H9 (cell line): ENCODE data around the gene MYH15. TPM values are rescaled to one million over a fixed set of nuclear protein-coding genes. Genes with fewer than 3 reads are reported as not detected.
A peak's percentile ranks its signal among the peaks of the same experiment; 100 is the strongest.

Experiments used
- DNase-seq: peaks from one replicate; pipeline ENCODE4 v3.0.0-alpha.2; 2017
- H2AFZ ChIP-seq: one replicate; pipeline ENCODE4 v1.6.1; 2013; ENCODE audit warnings: mild to moderate bottlenecking, low read length, control low read depth, moderate library complexity
- H2AK5ac ChIP-seq: 2 replicates; pipeline ENCODE4 v1.6.1; 2013; ENCODE audit warnings: low read length, control low read depth, mixed read lengths; ENCODE audit not compliant: insufficient read length
- H2BK120ac ChIP-seq: one replicate; pipeline ENCODE4 v1.6.1; 2013; ENCODE audit warnings: low read depth, mild to moderate bottlenecking, low read length, control low read depth, inconsistent platforms; ENCODE audit not compliant: poor library complexity, severe bottlenecking
- H2BK12ac ChIP-seq: 2 replicates; pipeline ENCODE4 v1.6.1; 2013; ENCODE audit warnings: low read length, control low read depth, mixed read lengths, low read depth; ENCODE audit not compliant: insufficient read length
- H2BK15ac ChIP-seq: 2 replicates; pipeline ENCODE4 v1.6.1; 2013; ENCODE audit warnings: low read depth, low read length, control low read depth
- H2BK20ac ChIP-seq: one replicate; pipeline ENCODE4 v1.6.1; 2013; ENCODE audit warnings: low read depth, mild to moderate bottlenecking, low read length, control low read depth, inconsistent platforms; ENCODE audit not compliant: poor library complexity, severe bottlenecking
- H2BK5ac ChIP-seq: 2 replicates; pipeline ENCODE4 v1.6.1; 2013; ENCODE audit warnings: low read length, control low read depth, mixed read lengths; ENCODE audit not compliant: insufficient read length
- H3K14ac ChIP-seq: 2 replicates; pipeline ENCODE4 v1.6.1; 2013; ENCODE audit warnings: low read length, control low read depth; ENCODE audit not compliant: insufficient read depth
- H3K18ac ChIP-seq: 2 replicates; pipeline ENCODE4 v1.6.1; 2013; ENCODE audit warnings: low read depth, mild to moderate bottlenecking, mixed read lengths, low read length, control low read depth; ENCODE audit not compliant: insufficient read length
- H3K23ac ChIP-seq: 2 replicates; pipeline ENCODE4 v1.6.1; 2013; ENCODE audit warnings: low read length, control low read depth, mixed read lengths, low read depth; ENCODE audit not compliant: insufficient read length
- H3K23me2 ChIP-seq: 2 replicates; pipeline ENCODE4 v1.6.1; 2013; ENCODE audit warnings: low read depth, mild to moderate bottlenecking, mixed read lengths, low read length, control low read depth; ENCODE audit not compliant: insufficient read length, poor library complexity, severe bottlenecking
- H3K27ac ChIP-seq: 2 replicates; pipeline ENCODE4 v1.5.1; 2013; ENCODE audit warnings: low read length, control low read depth, mixed read lengths, low read depth; ENCODE audit not compliant: insufficient read length
- H3K27me3 ChIP-seq: 2 replicates; pipeline ENCODE4 v1.6.1; 2013; ENCODE audit warnings: low read length, control low read depth, inconsistent platforms; ENCODE audit not compliant: insufficient read depth
- H3K4ac ChIP-seq: 2 replicates; pipeline ENCODE4 v1.6.1; 2013; ENCODE audit warnings: low read depth, mild to moderate bottlenecking, control low read depth, inconsistent platforms, low read length, moderate library complexity
- H3K4me1 ChIP-seq: 2 replicates; pipeline ENCODE4 v1.6.1; 2013; ENCODE audit warnings: low read length, control low read depth, inconsistent platforms; ENCODE audit not compliant: insufficient read depth
- H3K4me2 ChIP-seq: 2 replicates; pipeline ENCODE4 v1.6.1; 2013; ENCODE audit warnings: low read length, control low read depth, mixed read lengths; ENCODE audit not compliant: insufficient read length, insufficient read depth
- H3K56ac ChIP-seq: 2 replicates; pipeline ENCODE4 v1.6.1; 2013; ENCODE audit warnings: low read depth, mild to moderate bottlenecking, mixed read lengths, low read length, control low read depth; ENCODE audit not compliant: insufficient read length
- H3K79me1 ChIP-seq: 2 replicates; pipeline ENCODE4 v1.6.1; 2013; ENCODE audit warnings: low read depth, mild to moderate bottlenecking, moderate library complexity, low read length, control low read depth, inconsistent platforms; ENCODE audit not compliant: insufficient read depth, poor library complexity, severe bottlenecking
- H3K79me2 ChIP-seq: 2 replicates; pipeline ENCODE4 v1.6.1; 2013; ENCODE audit warnings: low read length, control low read depth, inconsistent platforms; ENCODE audit not compliant: insufficient read depth
- H3K9ac ChIP-seq: 2 replicates; pipeline ENCODE4 v1.6.1; 2013; ENCODE audit warnings: low read length, control low read depth, mixed read lengths; ENCODE audit not compliant: insufficient read length; ENCODE audit errors: extremely low read depth
- H3K9me3 ChIP-seq: one replicate; pipeline ENCODE4 v1.6.1; 2013; ENCODE audit warnings: low read depth, low read length, inconsistent platforms; ENCODE audit not compliant: control insufficient read depth
- H3T11ph ChIP-seq: one replicate; pipeline ENCODE4 v1.6.1; 2013; ENCODE audit warnings: mild to moderate bottlenecking, low read length, control low read depth, inconsistent platforms
- H4K20me1 ChIP-seq: one replicate; pipeline ENCODE4 v1.6.1; 2013; ENCODE audit not compliant: control insufficient read depth, insufficient read length, insufficient read depth
- H4K5ac ChIP-seq: 2 replicates; pipeline ENCODE4 v1.6.1; 2013; ENCODE audit warnings: low read depth, mild to moderate bottlenecking, mixed read lengths, low read length, control low read depth; ENCODE audit not compliant: insufficient read length
- H4K8ac ChIP-seq: replicated peaks from 2 replicates; pipeline ENCODE4 v1.6.1; 2013; ENCODE audit warnings: low read length, control low read depth, mixed read lengths, low read depth; ENCODE audit not compliant: insufficient read length
- H4K91ac ChIP-seq: 2 replicates; pipeline ENCODE4 v1.6.1; 2013; ENCODE audit warnings: low read depth, mild to moderate bottlenecking, moderate library complexity, mixed read lengths, low read length, control low read depth; ENCODE audit not compliant: insufficient read length
- H3K27ac Mint-ChIP-seq, 3 experiments: 2 replicates in 2 of 3; 3 replicates in 1 of 3; pipeline ENCODE4 v1.8.0; 2020 to 2021; ENCODE audit warnings: mixed read lengths in 3 of 3, mild to moderate bottlenecking in 1 of 3, moderate library complexity in 1 of 3
- H3K27me3 Mint-ChIP-seq: 2 replicates; pipeline ENCODE4 v1.8.0; 2021; ENCODE audit warnings: low read depth, mild to moderate bottlenecking, moderate library complexity, mixed read lengths
- H3K36me3 Mint-ChIP-seq, 3 experiments: 2 replicates in 2 of 3; 3 replicates in 1 of 3; pipeline ENCODE4 v1.8.0; 2020 to 2021; ENCODE audit warnings: low read depth in 3 of 3, mixed read lengths in 3 of 3; ENCODE audit not compliant: insufficient read depth in 1 of 3
- H3K4me1 Mint-ChIP-seq, 2 experiments: 2 replicates each; pipeline ENCODE4 v1.8.0; 2020; ENCODE audit warnings: mixed read lengths in 2 of 2
- H3K4me3 Mint-ChIP-seq, 2 experiments: 2 replicates in 1 of 2; 3 replicates in 1 of 2; pipeline ENCODE4 v1.8.0; 2020 to 2021; ENCODE audit warnings: mild to moderate bottlenecking in 2 of 2, mixed read lengths in 2 of 2, moderate library complexity in 1 of 2
- H3K9me3 Mint-ChIP-seq, 2 experiments: 2 replicates in 1 of 2; 3 replicates in 1 of 2; pipeline ENCODE4 v1.8.0; 2020; ENCODE audit warnings: mild to moderate bottlenecking in 2 of 2, mixed read lengths in 2 of 2, moderate library complexity in 1 of 2
- total RNA-seq: library from RNA; stranded (reverse); gene quantifications from 2 replicates; pipeline ENCODE4 v1.2.1, GENCODE V29; 2021
- TF ChIP-seq, protein P1 (sequence below): fragments of 200-600 bp; sonication (generic); conservative IDR thresholded peaks from 3 replicates; pipeline ENCODE4 v1.8.0; 2021; ENCODE audit warnings: antibody characterized with exemption, mild to moderate bottlenecking

The MYH15 gene
- total RNA-seq, 1 experiment from 2014 or later, result 0.13 TPM

DNA sequence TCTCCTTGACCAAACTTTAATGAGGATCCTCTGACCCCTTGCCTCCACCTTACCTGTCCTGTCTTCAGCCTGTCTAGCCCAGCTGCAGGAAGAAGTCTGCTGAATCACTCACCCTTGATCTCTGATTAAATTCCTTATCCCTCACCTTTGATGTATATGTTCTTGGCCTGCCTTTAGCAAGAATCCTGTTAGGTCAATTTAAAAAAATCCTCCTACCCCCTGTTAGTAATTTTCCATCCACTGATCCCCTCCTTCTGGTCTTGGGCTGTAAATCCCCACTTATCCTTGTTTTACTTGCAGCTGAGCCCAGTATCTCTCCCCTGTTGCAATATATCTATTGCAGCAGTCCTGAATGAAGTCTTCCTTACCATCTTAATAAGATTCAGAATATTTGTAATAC, 39.0 kb downstream of the MYH15 start:
- H3K9ac ChIP-seq, result no peak overlapping the region

More for the DNA sequence above, 39.0 kb downstream of the MYH15 start:
- no peak overlapping the region for H3K4ac ChIP-seq
- H2BK12ac ChIP-seq, result no peak overlapping the region
- no peak overlapping the region for H3K27ac ChIP-seq
- H3K18ac ChIP-seq, result no peak overlapping the region
- Mint-ChIP-seq H3K36me3 (no peaks in the 10 kb centered on the region), H3K9me3 (no peaks in the 10 kb centered on the region), H3K4me1 (peaks cover 8 to 20% of the 10 kb centered on the region in 2 experiments), H3K27ac (peak overlapping the region in 1 of 3 experiments; percentile 27; a peak in 2 of 7 replicates), H3K4me3 (no peak overlapping the region), H3K27me3 (no peaks in the 10 kb centered on the region)
- H4K5ac ChIP-seq, result no peak overlapping the region
- H3K4me2 ChIP-seq, result no peak overlapping the region
- H3K23me2 ChIP-seq, result no peaks in the 10 kb centered on the region
- TF ChIP-seq, protein P1, sequence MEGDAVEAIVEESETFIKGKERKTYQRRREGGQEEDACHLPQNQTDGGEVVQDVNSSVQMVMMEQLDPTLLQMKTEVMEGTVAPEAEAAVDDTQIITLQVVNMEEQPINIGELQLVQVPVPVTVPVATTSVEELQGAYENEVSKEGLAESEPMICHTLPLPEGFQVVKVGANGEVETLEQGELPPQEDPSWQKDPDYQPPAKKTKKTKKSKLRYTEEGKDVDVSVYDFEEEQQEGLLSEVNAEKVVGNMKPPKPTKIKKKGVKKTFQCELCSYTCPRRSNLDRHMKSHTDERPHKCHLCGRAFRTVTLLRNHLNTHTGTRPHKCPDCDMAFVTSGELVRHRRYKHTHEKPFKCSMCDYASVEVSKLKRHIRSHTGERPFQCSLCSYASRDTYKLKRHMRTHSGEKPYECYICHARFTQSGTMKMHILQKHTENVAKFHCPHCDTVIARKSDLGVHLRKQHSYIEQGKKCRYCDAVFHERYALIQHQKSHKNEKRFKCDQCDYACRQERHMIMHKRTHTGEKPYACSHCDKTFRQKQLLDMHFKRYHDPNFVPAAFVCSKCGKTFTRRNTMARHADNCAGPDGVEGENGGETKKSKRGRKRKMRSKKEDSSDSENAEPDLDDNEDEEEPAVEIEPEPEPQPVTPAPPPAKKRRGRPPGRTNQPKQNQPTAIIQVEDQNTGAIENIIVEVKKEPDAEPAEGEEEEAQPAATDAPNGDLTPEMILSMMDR, result no peak
- no peak overlapping the region for H3T11ph ChIP-seq
- H3K27me3 ChIP-seq, result no peaks in the 10 kb centered on the region
- H4K8ac ChIP-seq, result no peak overlapping the region
- no peak overlapping the region for H4K91ac ChIP-seq
- no peak overlapping the region for H2BK15ac ChIP-seq
- no peak overlapping the region for H2BK20ac ChIP-seq
- no peak for DNase-seq
- H2AFZ ChIP-seq, result no peak overlapping the region
- no peaks in the 10 kb centered on the region for H3K79me2 ChIP-seq
- H3K56ac ChIP-seq, result no peak overlapping the region
- no peaks in the 10 kb centered on the region for H3K79me1 ChIP-seq
- no peaks in the 10 kb centered on the region for H4K20me1 ChIP-seq
- H3K4me1 ChIP-seq, result peaks cover 5% of the 10 kb centered on the region; the same call in 1 of the 2 replicates
- H3K23ac ChIP-seq, result no peak overlapping the region
- H3K14ac ChIP-seq, result no peak overlapping the region
- no peak overlapping the region for H2BK5ac ChIP-seq
- no peak overlapping the region for H2AK5ac ChIP-seq
- H2BK120ac ChIP-seq, result no peak overlapping the region
- no peaks in the 10 kb centered on the region for H3K9me3 ChIP-seq
